ENCODE data around the gene TSSK6. TPM values are rescaled to one million over a fixed set of nuclear protein-coding genes. Genes with fewer than 3 reads are reported as not detected.

TSSK6 gene
- polyA plus RNA-seq, 12 donors = 0.28 to 0.74 (median 0.59) TPM; not detected in 2

DNA sequence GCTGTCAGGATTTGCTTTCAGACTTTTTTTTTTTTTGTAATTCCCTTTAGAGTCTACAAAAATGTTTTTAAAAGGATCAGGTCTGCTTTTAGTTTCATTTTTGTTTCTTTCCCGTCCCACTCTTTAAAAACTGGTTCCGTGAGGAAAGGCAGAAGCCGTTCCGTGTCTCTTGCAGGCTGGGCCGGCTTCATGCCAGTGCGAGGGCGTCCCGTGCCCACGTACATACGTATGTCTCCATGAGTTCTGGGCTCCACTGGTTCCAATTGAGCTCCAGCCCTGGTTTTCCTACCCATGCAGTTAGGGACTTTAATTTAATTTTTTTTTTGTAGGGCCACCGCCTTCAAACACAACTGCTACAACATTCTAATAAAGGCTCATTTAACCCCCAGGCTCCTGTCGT is 8.8 kb downstream of the TSSK6 start:
- no peak for DNase-seq

DNA sequence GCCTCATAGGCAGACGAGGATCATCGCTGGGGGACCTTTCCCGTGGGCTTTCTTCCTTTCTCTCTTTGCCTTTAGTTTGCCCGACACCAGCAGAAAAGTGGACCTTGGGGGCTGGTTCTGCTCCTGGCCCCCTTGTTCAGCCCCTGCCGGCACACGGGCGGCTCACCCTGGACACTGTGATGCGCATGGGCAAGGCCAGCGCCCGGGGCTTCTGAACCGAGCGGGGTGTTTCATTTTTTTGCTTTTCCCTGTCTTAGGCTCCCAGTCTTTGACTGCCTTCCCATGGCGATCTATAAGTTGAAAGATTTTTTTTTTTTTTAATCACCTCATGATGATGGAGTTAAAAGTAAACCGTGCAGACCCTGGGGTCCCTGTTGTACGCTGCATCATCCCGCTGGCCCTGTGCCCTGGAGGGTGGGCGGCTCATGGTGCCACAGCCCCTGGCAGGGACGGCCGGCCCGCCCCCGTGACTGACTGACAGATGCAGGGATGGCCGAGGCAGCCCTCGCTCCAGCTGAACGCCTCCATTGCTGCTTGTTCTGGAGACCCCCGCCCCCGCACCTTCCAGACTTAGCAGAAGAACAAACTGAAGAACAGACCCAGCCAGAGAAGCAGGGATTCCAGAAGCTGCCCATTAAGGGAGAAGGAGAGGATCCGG is 9.6 kb downstream of the TSSK6 start:
- DNase-seq = no peak

DNA sequence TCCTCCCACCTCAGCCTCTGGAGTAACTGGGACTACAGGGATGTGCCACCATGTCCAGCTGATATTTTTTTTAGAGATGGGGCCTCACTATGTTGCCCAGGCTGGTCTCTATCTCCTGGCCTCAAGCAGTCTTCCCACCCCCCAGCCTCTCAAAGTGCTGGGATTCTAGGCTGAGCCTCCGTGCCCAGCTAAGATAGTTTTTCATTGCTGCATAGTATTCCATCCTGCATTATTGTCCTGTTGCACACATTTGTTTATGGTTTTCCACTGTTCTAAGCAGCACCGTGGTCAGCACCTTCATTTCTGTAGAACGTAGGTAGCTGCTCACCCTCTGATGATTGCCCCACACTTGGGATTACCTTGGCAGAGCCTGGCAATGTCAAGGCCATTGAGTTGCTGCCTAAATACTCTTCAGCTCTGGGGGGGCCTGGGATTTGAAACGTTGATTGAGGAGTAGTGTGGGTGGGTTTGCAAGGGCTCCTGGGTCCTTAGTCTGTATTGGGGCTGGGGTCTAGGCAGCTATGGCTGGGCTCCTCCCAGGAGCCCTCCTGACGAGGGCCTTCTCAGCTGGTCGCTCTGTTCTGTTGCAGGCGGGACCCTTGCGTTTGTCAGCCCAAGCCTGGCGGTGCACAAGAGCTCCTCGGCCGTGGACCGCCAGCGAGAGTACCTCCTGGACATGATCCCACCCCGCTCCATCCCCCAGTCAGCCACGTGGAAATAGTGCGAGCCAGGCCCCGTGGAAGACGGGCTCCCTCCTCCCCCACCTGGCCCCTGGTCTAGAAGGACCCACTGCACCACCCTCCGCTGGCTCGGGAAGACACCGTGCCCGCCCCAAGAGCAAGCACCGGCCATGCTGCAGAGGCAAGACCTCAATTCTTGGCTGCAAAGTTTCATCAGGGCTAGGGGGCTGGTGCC is 10.3 kb downstream of the TSSK6 start:
- no peak for DNase-seq

DNA sequence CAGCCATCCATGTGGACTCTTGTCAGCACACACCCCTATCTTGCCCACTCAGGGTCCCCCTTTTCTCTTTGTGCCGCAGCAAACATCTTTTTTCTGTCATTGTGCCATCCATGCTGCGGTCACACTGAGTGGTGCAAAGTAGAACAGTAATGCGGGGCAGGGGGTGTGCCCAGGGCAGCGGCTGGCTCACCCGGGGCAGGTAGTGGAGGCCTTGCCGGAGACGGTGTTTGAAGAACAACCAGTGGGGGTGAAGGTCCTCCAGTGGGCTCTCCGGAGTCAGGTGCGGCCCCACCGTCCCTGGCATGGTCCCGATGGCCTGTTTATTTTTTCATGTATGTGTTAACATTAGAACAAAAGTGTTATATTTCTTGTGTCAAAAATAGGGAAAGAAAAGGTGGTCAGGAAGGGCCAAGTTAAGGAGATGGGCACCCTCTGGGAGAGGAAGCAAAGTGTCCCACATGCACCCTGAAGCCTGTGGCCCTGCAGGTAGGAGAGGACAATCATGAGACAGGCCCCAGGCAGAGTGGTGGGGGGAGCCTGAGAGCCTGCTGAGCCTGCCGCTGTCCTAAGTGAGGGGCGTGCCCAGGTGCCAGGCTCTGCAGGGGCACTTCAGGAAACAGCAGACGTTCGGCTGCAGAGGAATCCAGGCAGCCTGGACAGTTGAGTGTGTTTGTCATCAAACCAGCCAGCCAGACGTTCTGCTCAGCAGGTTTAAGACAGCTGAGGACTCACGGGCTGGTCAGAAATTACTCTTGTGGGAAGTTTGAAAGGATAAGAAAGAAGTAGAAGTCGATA is 12.3 kb downstream of the TSSK6 start:
- no peak for DNase-seq

GRCh38 chr19:19502281-19502680 is 13.1 kb downstream of the TSSK6 start:
- DNase-seq = no peak

DNA sequence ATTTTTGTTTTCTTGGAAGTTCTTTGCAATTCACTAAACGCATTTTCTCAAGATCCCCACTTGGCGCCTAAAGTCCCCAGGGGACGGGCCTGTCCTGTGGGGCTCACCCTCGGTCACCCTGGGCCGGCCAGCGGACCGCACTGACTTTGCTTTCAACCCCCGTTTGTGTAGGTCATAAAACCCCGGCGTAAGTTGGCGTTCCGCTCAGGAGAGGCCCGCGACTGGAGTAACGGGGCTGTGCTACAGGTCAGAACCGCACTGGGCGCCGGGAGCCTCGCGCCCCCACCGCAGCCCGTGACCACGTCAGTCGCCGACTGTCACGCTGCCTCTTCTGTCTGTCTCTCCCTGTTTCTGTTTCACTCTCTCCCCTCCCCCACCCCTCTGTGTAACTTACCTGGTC is 13.6 kb downstream of the TSSK6 start:
- DNase-seq = no peak

DNA sequence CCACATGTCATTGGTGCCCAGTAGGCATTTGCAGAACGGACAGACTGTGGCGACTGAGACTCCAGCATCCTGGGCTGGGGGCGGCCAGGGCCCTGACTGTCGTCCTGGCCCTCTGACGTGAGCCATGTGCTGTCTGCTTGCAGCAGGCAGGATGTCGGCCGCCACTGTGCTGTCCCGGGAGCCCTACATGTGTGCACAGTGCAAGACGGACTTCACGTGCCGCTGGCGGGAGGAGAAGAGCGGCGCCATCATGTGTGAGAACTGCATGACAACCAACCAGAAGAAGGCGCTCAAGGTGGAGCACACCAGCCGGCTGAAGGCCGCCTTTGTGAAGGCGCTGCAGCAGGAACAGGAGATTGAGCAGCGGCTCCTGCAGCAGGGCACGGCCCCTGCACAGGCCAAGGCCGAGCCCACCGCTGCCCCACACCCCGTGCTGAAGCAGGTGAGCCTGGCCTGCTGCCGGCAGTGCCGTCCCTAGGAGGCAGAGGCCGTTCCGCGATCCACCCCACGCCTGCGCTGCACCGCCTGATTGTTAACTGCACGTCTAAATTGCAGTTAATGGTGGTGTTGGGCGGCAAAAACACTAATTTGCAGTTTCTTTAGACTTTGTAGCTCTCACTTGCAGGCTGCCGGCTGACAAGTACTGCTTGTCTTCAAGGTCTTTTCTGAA is 14.2 kb downstream of the TSSK6 start:
- no peak for DNase-seq

- DNase-seq = no peak
These were observed 15.9 kb downstream of the TSSK6 start for GRCh38 chr19:19499272-19499995.

GRCh38 chr19:19498255-19498991 is 16.9 kb downstream of the TSSK6 start:
- no peak for DNase-seq

DNA sequence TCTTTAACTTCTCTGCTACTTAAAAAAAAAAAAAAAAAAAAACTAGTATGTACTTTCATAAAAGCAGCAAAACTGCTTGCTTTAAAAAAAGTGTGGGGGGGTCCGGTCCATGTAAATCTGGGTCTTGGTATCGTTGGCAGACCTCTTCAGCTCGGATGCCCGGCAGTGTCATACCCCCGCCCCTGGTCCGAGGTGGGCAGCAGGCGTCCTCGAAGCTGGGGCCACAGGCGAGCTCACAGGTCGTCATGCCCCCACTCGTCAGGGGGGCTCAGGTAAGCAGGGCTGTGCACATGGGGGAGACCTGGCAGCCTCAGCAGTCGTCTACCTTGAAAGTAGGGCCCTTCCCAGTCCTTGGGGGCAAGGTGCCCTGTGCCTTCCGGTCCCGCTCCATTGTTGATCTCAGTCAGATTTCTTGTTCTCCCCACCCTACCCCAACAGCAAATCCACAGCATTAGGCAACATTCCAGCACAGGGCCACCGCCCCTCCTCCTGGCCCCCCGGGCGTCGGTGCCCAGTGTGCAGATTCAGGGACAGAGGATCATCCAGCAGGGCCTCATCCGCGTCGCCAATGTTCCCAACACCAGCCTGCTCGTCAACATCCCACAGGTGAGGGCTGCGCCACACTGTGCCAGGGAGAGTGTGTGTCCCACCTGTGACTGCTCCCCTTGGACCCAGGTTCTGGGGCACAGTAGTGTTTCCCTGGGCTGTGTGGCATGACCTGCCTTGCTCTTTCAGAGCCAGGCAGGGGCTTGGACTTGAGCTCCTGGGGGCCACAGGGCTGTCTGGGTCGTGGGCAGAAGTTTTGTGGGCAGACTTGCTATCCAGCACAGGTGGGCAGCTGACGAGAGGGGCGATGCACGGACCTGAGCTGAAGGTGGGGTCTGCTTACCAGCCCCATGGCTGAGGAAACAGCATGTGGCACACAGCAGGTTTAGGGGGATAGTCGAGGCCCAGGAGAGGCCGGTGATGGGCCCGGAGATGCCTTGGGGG is 19.4 kb downstream of the TSSK6 start:
- no peak for DNase-seq

GRCh38 chr19:19493841-19494546 is 21.4 kb downstream of the TSSK6 start:
- DNase-seq = no peak

GRCh38 chr19:19492026-19492610 is 23.2 kb downstream of the TSSK6 start:
- DNase-seq = no peak

- no peak for DNase-seq
These were observed 23.9 kb downstream of the TSSK6 start for GRCh38 chr19:19491321-19492025.

DNA sequence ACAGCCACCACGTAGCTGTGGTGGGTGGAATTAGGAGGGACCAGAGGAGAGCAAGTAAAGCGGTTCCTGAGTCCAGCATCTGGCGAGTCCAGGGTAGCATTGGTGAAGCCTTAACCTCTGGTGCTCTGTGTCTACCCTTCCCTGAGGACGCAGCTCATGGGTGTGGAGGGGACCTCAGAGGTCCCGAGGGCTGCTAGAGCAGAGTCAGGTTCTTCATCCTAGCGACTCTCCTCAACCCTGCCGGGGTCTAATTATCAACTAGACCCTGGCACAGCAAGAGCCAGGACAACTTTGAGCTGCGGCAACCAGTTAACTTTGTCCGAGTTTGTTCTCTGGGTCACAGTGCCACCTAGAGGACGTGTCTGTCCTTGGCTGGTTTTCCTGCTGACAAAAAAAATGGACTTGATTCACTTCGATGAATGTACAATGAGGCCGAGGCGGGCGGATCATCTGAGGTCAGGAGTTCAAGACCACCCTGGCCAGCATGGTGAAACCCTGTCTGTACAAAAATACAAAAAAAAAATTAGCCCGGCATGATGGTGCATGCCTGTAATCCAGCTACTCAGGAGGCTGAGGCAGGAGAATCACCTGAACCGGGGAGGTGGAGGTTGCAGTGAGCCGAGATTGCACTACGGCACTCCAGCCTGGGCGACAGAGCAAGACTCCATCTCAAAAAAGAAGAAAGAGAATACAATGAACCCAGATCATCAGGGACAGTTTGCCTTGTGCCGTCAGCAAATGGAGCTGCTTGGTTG is 25.0 kb downstream of the TSSK6 start:
- DNase-seq = peak; percentile 89

- peak; percentile 35 for DNase-seq
These were observed 25.5 kb downstream of the TSSK6 start for GRCh38 chr19:19489804-19490204.

DNA sequence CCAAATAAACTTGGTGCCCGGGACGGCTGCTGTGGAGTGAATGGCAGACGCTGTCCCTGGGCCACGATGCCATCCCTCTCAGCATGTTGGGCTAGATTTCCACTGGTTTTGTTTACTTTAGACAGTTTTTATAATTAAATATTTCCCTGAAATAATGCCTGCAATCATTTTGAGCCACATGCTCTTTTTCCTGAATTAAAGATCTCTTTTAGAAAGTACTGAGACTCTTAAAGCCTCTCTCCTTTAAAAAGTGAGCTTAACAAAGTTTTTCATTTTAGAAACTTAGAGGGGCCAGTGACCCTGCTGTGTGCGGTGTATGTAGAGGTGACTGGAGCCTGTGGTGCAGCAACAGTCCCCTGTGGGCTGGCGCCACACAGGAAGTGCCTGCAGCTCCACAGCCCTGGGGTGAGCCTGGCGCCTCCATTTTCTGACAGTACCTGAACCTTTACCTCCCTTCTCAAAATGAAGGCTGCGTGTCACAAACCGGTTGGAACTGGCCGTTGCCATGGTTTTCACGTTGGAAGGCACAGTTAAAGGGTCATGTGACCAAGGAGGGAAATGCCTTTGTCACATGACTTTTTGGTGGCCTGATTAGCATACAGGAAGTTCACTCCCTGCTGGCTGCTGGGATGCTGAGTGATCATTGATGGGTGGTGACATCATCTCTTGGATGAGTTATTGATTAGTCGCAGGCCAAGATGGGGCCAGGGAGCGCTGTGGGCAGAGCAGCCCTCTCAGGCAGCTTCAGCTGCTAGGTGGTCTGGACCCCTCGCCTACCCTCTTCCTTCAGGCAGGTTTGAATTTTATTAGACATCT is 26.3 kb downstream of the TSSK6 start:
- peak; percentile 88 for DNase-seq

All from muscle of arm (tissue), 12 donors.